Neuron (in vitro differentiated cells): ENCODE measurements around the gene PPM1G.
"Not testable (repeated sequence)": the region's sequence is repeated elsewhere in the genome, so short reads cannot be mapped to it uniquely, and the experiment has no call there.

ENCODE experiments used
- H2AFZ ChIP-seq: one replicate; pipeline ENCODE4 v1.6.1; 2013; ENCODE audit warnings: low read depth, mild to moderate bottlenecking, inconsistent platforms, low read length, moderate library complexity
- H3K27me3 ChIP-seq: one replicate; pipeline ENCODE4 v1.6.1; 2013; ENCODE audit warnings: low read length; ENCODE audit not compliant: insufficient read depth
- H3K36me3 ChIP-seq: one replicate; pipeline ENCODE4 v1.6.1; 2013; ENCODE audit warnings: low read length; ENCODE audit not compliant: insufficient read depth
- H3K4me1 ChIP-seq: one replicate; pipeline ENCODE4 v1.6.1; 2013; ENCODE audit warnings: low read length; ENCODE audit not compliant: insufficient read depth
- H3K4me3 ChIP-seq: 2 replicates; pipeline ENCODE4 v1.5.1; 2013; ENCODE audit warnings: mild to moderate bottlenecking, low read length, moderate library complexity
- H3K9me3 ChIP-seq: one replicate; pipeline ENCODE4 v1.6.1; 2013; ENCODE audit warnings: low read length

Gene PPM1G

GRCh38 chr2:27428978-27429541 is 19.7 kb upstream of the PPM1G start:
- no peak overlapping the region for H2AFZ ChIP-seq
- H3K36me3 ChIP-seq, result peaks cover 16% of the 10 kb centered on the region
- peak overlapping the region; percentile 57 for H3K4me3 ChIP-seq
- H3K27me3 ChIP-seq, result no peaks in the 10 kb centered on the region
- H3K9me3 ChIP-seq, result no peaks in the 10 kb centered on the region
- peaks cover 21% of the 10 kb centered on the region for H3K4me1 ChIP-seq

- Histone ChIP-seq H3K4me1 (peaks cover 21% of the 10 kb centered on the region), H3K4me3 (peak within 1 kb of the TSS; percentile 57), H2AFZ (peak within 1 kb of the TSS; percentile 78), H3K36me3 (peaks cover 9% of the 10 kb centered on the region), H3K9me3 (no peaks in the 10 kb centered on the region), H3K27me3 (no peaks in the 10 kb centered on the region)
Observed at GRCh38 chr2:27428213-27428977, 19.0 kb upstream of the PPM1G start, which contains the start of gene NRBP1. Gene NRBP1 (plus strand): TSS chr2:27428631. CDS start chr2:27433274, 4,643 bp downstream.

- Histone ChIP-seq H3K36me3 (peaks cover 5% of the 10 kb centered on the region), H3K4me1 (peaks cover 21% of the 10 kb centered on the region), H2AFZ (peak overlapping the region; percentile 78), H3K4me3 (peak overlapping the region; percentile 57), H3K27me3 (no peaks in the 10 kb centered on the region), H3K9me3 (no peaks in the 10 kb centered on the region)
Observed at GRCh38 chr2:27427863-27428212, 18.4 kb upstream of the PPM1G start.

- H3K27me3 ChIP-seq, H2AFZ ChIP-seq, H3K36me3 ChIP-seq, H3K9me3 ChIP-seq, H3K4me3 ChIP-seq: not testable (repeated sequence)
- peaks cover 16% of the 10 kb centered on the region for H3K4me1 ChIP-seq
Observed at GRCh38 chr2:27425039-27425438, 15.6 kb upstream of the PPM1G start.

GRCh38 chr2:27422958-27423357 is 13.6 kb upstream of the PPM1G start:
- H3K4me3 ChIP-seq, result no peak overlapping the region
- H3K9me3 ChIP-seq, result no peaks in the 10 kb centered on the region
- no peaks in the 10 kb centered on the region for H3K27me3 ChIP-seq
- no peaks in the 10 kb centered on the region for H3K36me3 ChIP-seq
- H2AFZ ChIP-seq, result no peak overlapping the region
- H3K4me1 ChIP-seq, result peaks cover 8% of the 10 kb centered on the region

GRCh38 chr2:27421660-27422250 is 12.4 kb upstream of the PPM1G start:
- Histone ChIP-seq H3K9me3 (no peaks in the 10 kb centered on the region), H3K36me3 (no peaks in the 10 kb centered on the region), H2AFZ (no peak overlapping the region), H3K27me3 (no peaks in the 10 kb centered on the region), H3K4me3 (no peak overlapping the region), H3K4me1 (no peaks in the 10 kb centered on the region)

GRCh38 chr2:27420996-27421395 is 11.6 kb upstream of the PPM1G start:
- H3K4me3 ChIP-seq, result no peak overlapping the region
- no peaks in the 10 kb centered on the region for H3K4me1 ChIP-seq
- H3K27me3 ChIP-seq, result no peaks in the 10 kb centered on the region
- no peaks in the 10 kb centered on the region for H3K36me3 ChIP-seq
- no peak overlapping the region for H2AFZ ChIP-seq
- no peaks in the 10 kb centered on the region for H3K9me3 ChIP-seq

GRCh38 chr2:27416151-27416550 is 6.8 kb upstream of the PPM1G start:
- Histone ChIP-seq H2AFZ (no peak overlapping the region), H3K36me3 (no peaks in the 10 kb centered on the region), H3K27me3 (no peaks in the 10 kb centered on the region), H3K4me3 (no peak overlapping the region), H3K9me3 (no peaks in the 10 kb centered on the region), H3K4me1 (no peaks in the 10 kb centered on the region)

- H3K36me3 ChIP-seq, result peaks cover under 1% of the 10 kb centered on the region
- H3K27me3 ChIP-seq, result no peaks in the 10 kb centered on the region
- peaks cover 12% of the 10 kb centered on the region for H3K4me1 ChIP-seq
- no peaks in the 10 kb centered on the region for H3K9me3 ChIP-seq
- H2AFZ ChIP-seq, result no peak overlapping the region
- H3K4me3 ChIP-seq, result no peak overlapping the region
Observed at GRCh38 chr2:27412419-27413152, 3.2 kb upstream of the PPM1G start.

GRCh38 chr2:27408601-27409320 is 630 bp downstream of the PPM1G start:
- Histone ChIP-seq H3K4me1 (peaks cover 15% of the 10 kb centered on the region), H3K9me3 (no peaks in the 10 kb centered on the region), H3K4me3 (peak overlapping the region; percentile 56), H2AFZ (peak overlapping the region; percentile 96), H3K36me3 (peaks cover 18% of the 10 kb centered on the region), H3K27me3 (no peaks in the 10 kb centered on the region)

GRCh38 chr2:27407798-27408491 is 1.4 kb downstream of the PPM1G start:
- Histone ChIP-seq H2AFZ (no peak overlapping the region), H3K36me3 (peaks cover 18% of the 10 kb centered on the region), H3K4me1 (peaks cover 15% of the 10 kb centered on the region), H3K27me3 (no peaks in the 10 kb centered on the region), H3K9me3 (no peaks in the 10 kb centered on the region), H3K4me3 (peak overlapping the region; percentile 56)
